Measurements from ENCODE around the gene FAM3A. TPM values are rescaled to one million over a fixed set of nuclear protein-coding genes. Genes with fewer than 3 reads are reported as not detected.

FAM3A gene
- total RNA-seq, 5 donors from 2014 or later (not counting 1 experiment from before 2014, with no cell fraction given), result 33.9 to 67.6 (median 57.8) TPM

DNA sequence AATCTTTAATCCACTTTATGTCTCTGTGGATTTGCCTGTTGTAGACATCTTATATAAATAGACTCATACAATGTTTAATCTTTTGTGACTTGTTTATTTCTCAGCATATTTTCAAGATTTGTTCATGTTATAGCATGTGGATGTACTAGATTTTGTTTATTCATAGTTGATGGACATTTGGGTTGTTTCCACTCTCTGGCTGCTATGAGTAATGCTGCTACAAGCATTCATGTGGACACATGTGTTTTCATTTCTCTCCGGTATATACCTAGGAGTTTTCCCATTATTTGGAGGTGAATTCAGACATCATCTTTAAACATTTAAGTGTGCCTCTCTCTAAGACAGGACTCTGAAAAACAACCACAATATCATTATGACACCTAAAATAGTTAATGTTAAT lies 33.7 kb upstream of the FAM3A start:
- H3K36me3 ChIP-seq (ENCODE audit: control insufficient read depth in 2 of 2, extremely low read depth in 1 of 2, insufficient read depth in 1 of 2, low read length in 1 of 2), result peaks cover 0 to 27% of the 10 kb centered on the region in 2 donors
- no peaks in the 10 kb centered on the region for H3K27me3 ChIP-seq (replicated peaks in 1 of 2; ENCODE audit: control insufficient read depth in 2 of 2, extremely low read depth in 1 of 2, insufficient read depth in 2 of 2, low read length in 1 of 2)
- ChIA-PET POLR2A (no interaction called here), CTCF (no interaction called here)
- Mint-ChIP-seq H3K4me3 (peak overlapping the region; percentile 6 to 51 (median 28)), H3K4me1 (peaks cover 45 to 55% (median 49%) of the 10 kb centered on the region in 3 donors), H3K36me3 (peaks cover 12% of the 10 kb centered on the region), H3K9me3 (no peaks in the 10 kb centered on the region), H3K27me3 (peaks cover 0 to 11% of the 10 kb centered on the region in 2 donors), H3K27ac (peak overlapping the region in 1 of 2 donors; percentile 43)
- no peak overlapping the region for H3K4me3 ChIP-seq (ENCODE audit: control insufficient read depth in 1 of 2, extremely low read depth in 1 of 2, low read length in 1 of 2)
- no peak overlapping the region for H3K27ac ChIP-seq (ENCODE audit: low read length)
- H3K9me3 ChIP-seq, result no peaks in the 10 kb centered on the region
- ATAC-seq (replicated peaks in 1 of 4) (no peak), DNase-seq (no peak)
- no CpG with 5 or more reads among the region's 1 CpG for WGBS (ENCODE audit: insufficient coverage)
- peaks cover 3 to 56% of the 10 kb centered on the region in 2 experiments for H3K4me1 ChIP-seq (ENCODE audit: control insufficient read depth in 1 of 2, extremely low read depth in 1 of 2, insufficient read depth in 2 of 2, low read length in 2 of 2)

DNA sequence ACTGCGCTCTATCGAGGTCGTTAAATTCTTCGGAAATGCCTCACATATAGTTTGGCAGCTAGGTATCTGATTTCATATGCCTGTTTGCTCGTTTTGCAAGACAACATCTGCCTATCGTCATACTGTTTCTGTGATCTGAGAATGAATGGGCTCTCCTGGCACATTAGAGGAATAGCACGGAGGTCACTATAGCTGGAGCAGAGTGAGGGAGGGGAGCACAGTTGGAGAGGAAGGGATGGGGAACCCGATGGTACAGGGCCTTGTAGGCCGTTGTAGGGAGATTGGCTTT lies 31.9 kb upstream of the FAM3A start:
- no peak for DNase-seq
- no peaks in the 10 kb centered on the region for H3K9me3 ChIP-seq
- H3K4me1 ChIP-seq (ENCODE audit: control insufficient read depth in 1 of 2, extremely low read depth in 1 of 2, insufficient read depth in 2 of 2, low read length in 2 of 2), result peaks cover 3 to 62% of the 10 kb centered on the region in 2 experiments
- H3K36me3 ChIP-seq (ENCODE audit: control insufficient read depth in 2 of 2, extremely low read depth in 1 of 2, insufficient read depth in 1 of 2, low read length in 1 of 2), result peaks cover 0 to 18% of the 10 kb centered on the region in 2 donors
- Mint-ChIP-seq H3K4me3 (peak overlapping the region; percentile 84 to 90 (median 90)), H3K9me3 (no peaks in the 10 kb centered on the region), H3K27me3 (peaks cover 0 to 8% of the 10 kb centered on the region in 2 donors), H3K4me1 (peaks cover 44 to 58% (median 47%) of the 10 kb centered on the region in 3 donors), H3K27ac (peak overlapping the region; percentile 86 to 92), H3K36me3 (peaks cover 6% of the 10 kb centered on the region)
- POLR2A ChIA-PET, result no interaction called here
- WGBS (ENCODE audit: insufficient coverage), result 20% methylated on average over 1 of the region's 9 CpGs
- H3K27ac ChIP-seq (ENCODE audit: low read length), result peak overlapping the region; percentile 83
- no peak for ATAC-seq (replicated peaks in 1 of 4)
- H3K4me3 ChIP-seq (ENCODE audit: control insufficient read depth in 1 of 2, extremely low read depth in 1 of 2, low read length in 1 of 2), result peak overlapping the region; percentile 65 to 87
- CTCF ChIA-PET, result no interaction called here
- H3K27me3 ChIP-seq (replicated peaks in 1 of 2; ENCODE audit: control insufficient read depth in 2 of 2, extremely low read depth in 1 of 2, insufficient read depth in 2 of 2, low read length in 1 of 2), result no peaks in the 10 kb centered on the region

- Mint-ChIP-seq H3K27me3 (peaks cover 0 to 7% of the 10 kb centered on the region in 2 donors), H3K4me3 (peak within 1 kb of the TSS; percentile 84 to 90 (median 90)), H3K4me1 (peaks cover 48 to 61% (median 52%) of the 10 kb centered on the region in 3 donors), H3K36me3 (peaks cover 6% of the 10 kb centered on the region), H3K9me3 (no peaks in the 10 kb centered on the region), H3K27ac (peak within 1 kb of the TSS; percentile 86 to 92)
- Histone ChIP-seq H3K36me3 (ENCODE audit: control insufficient read depth in 2 of 2, extremely low read depth in 1 of 2, insufficient read depth in 1 of 2, low read length in 1 of 2) (peaks cover 0 to 17% of the 10 kb centered on the region in 2 donors), H3K27ac (ENCODE audit: low read length) (peak within 1 kb of the TSS; percentile 83), H3K27me3 (replicated peaks in 1 of 2; ENCODE audit: control insufficient read depth in 2 of 2, extremely low read depth in 1 of 2, insufficient read depth in 2 of 2, low read length in 1 of 2) (no peaks in the 10 kb centered on the region), H3K9me3 (no peaks in the 10 kb centered on the region), H3K4me3 (ENCODE audit: control insufficient read depth in 1 of 2, extremely low read depth in 1 of 2, low read length in 1 of 2) (peak within 1 kb of the TSS; percentile 65 to 87), H3K4me1 (ENCODE audit: control insufficient read depth in 1 of 2, extremely low read depth in 1 of 2, insufficient read depth in 2 of 2, low read length in 2 of 2) (peaks cover 3 to 67% of the 10 kb centered on the region in 2 experiments)
- DNase-seq (peak; percentile 80 to 91 (median 85)), ATAC-seq (replicated peaks in 1 of 4) (peak; percentile 80 to 87 (median 82))
- WGBS (ENCODE audit: insufficient coverage), result under 1% methylated on average over 52 of the region's 69 CpGs
- ChIA-PET CTCF (no interaction called here), POLR2A (interaction anchor here in 1 of 2 donors (0.6 kb wide), 1 partner anchor 231 kb away, joined by 7 read pairs; no protein-coding TSS in a partner anchor)
Observed at GRCh38 chrX:154547245-154548027, 31.4 kb upstream of the FAM3A start, which contains the start of gene IKBKG. IKBKG (plus strand) TSS chrX:154547620; CDS start chrX:154552003, 4,383 bp downstream.

DNA sequence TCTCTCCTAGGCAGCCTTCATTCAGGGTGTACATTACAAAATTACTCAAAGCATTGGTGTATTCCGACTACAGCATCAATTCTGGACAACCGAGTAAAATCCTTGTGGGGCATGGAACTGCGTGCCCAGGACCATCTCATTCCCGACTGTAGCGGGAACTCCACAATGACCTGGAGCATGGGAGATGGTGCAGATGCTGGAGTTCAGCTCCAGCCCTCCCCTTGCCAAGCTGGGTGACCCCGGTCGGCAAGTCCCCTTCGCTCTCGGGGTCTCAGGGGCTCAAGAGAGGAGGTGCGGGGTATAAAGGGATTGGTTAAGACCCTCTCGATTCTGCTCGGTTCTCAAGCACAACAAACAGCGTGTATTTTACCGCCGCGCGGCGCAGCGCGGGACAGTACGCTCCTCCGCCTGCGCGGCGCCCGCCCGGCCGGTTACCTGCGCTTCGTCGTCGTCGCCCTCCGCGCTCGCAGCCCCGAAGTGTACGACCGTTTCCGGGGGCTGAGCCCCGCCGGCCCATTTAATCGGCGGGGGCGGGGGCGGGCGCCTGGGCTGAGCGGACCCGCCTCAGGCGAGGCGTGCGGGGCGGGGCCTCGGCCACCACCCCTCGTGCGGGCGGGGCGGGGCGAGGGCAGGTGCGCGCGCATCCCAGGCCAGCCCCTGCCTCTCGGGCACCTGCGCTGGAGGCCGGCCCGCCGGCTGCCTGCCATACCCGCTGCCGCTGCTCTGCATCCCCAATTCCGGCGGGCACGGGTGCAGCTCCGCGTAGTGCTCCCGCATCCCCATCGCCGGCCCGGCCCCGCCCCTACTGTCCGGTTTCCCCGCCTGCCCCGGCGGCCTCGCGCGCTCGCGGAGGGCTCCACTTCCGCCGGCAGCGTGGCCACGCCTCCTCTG lies 30.6 kb upstream of the FAM3A start, which contains the start of gene G6PD:
G6PD (minus strand) TSS at position 493 of the 891 bp plus-strand sequence. CDS start 691 bp downstream, outside the sequence.
- Mint-ChIP-seq H3K27ac (peak within 1 kb of the TSS; percentile 86 to 92), H3K36me3 (peaks cover 6% of the 10 kb centered on the region), H3K4me3 (peak within 1 kb of the TSS; percentile 84 to 90 (median 90)), H3K4me1 (peaks cover 46 to 60% (median 48%) of the 10 kb centered on the region in 3 donors), H3K9me3 (no peaks in the 10 kb centered on the region), H3K27me3 (peaks cover 0 to 7% of the 10 kb centered on the region in 2 donors)
- H3K27ac ChIP-seq (ENCODE audit: low read length), result peak within 1 kb of the TSS; percentile 83
- WGBS (ENCODE audit: insufficient coverage), result 2% methylated on average over 73 of the region's 92 CpGs
- H3K9me3 ChIP-seq, result no peaks in the 10 kb centered on the region
- peaks cover 3 to 68% of the 10 kb centered on the region in 2 experiments for H3K4me1 ChIP-seq (ENCODE audit: control insufficient read depth in 1 of 2, extremely low read depth in 1 of 2, insufficient read depth in 2 of 2, low read length in 2 of 2)
- ChIA-PET CTCF (no interaction called here), POLR2A (interaction anchor here in 1 of 2 donors (0.6 kb wide), 1 partner anchor 230 kb away, joined by 7 read pairs; no protein-coding TSS in a partner anchor)
- peaks cover 0 to 11% of the 10 kb centered on the region in 2 donors for H3K36me3 ChIP-seq (ENCODE audit: control insufficient read depth in 2 of 2, extremely low read depth in 1 of 2, insufficient read depth in 1 of 2, low read length in 1 of 2)
- H3K27me3 ChIP-seq (replicated peaks in 1 of 2; ENCODE audit: control insufficient read depth in 2 of 2, extremely low read depth in 1 of 2, insufficient read depth in 2 of 2, low read length in 1 of 2), result no peaks in the 10 kb centered on the region
- peak within 1 kb of the TSS; percentile 65 to 87 for H3K4me3 ChIP-seq (ENCODE audit: control insufficient read depth in 1 of 2, extremely low read depth in 1 of 2, low read length in 1 of 2)
- ATAC-seq (replicated peaks in 1 of 4) (peak; percentile 72 to 79 (median 75)), DNase-seq (peak in 32 of 35 experiments; percentile 52 to 87 (median 72))

DNA sequence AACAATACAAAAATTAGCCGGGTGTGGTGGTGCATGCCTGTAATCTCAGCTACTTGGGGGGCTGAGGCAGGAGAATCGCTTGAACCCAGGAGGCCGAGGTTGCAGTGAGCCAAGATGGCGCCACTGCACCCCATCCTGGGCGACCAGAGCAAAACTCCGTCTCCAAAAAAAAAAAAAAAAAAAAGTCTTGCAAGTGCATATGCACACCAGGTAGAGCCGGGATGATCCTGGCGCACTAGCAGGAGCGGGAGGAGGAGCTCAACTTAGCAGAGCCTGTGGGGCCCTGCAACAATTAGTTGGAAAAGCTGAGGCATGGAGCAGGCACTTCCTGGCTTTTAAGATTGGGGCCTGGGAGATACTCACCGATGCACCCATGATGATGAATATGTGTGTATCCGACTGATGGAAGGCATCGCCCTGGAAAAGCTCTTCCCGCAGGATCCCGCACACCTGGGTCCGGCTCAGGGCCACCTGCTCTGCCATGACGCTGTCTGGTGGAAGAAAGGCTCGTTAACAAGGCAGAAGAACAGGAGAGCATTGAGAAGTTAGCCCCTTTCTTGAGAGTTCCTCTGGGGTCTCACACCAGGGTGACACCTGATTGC lies 29.7 kb upstream of the FAM3A start:
- ATAC-seq (replicated peaks in 1 of 4) (no peak), DNase-seq (no peak)
- Histone ChIP-seq H3K9me3 (no peaks in the 10 kb centered on the region), H3K27me3 (replicated peaks in 1 of 2; ENCODE audit: control insufficient read depth in 2 of 2, extremely low read depth in 1 of 2, insufficient read depth in 2 of 2, low read length in 1 of 2) (no peaks in the 10 kb centered on the region), H3K4me1 (ENCODE audit: control insufficient read depth in 1 of 2, extremely low read depth in 1 of 2, insufficient read depth in 2 of 2, low read length in 2 of 2) (peaks cover 3 to 71% of the 10 kb centered on the region in 2 experiments), H3K36me3 (ENCODE audit: control insufficient read depth in 2 of 2, extremely low read depth in 1 of 2, insufficient read depth in 1 of 2, low read length in 1 of 2) (peaks cover 0 to 12% of the 10 kb centered on the region in 2 donors), H3K27ac (ENCODE audit: low read length) (peak overlapping the region; percentile 44), H3K4me3 (ENCODE audit: control insufficient read depth in 1 of 2, extremely low read depth in 1 of 2, low read length in 1 of 2) (peak overlapping the region in 1 of 2 donors; percentile 87)
- peaks cover 42 to 57% (median 44%) of the 10 kb centered on the region in 3 donors for H3K4me1 Mint-ChIP-seq
- H3K9me3 Mint-ChIP-seq, result no peaks in the 10 kb centered on the region
- CTCF ChIA-PET, result interaction anchor here in 1 of 2 donors (0.6 kb wide), 3 partner anchors 12 to 238 kb away, joined by 3 to 5 read pairs (median 3); no protein-coding TSS in a partner anchor
- POLR2A ChIA-PET, result interaction anchor here in 1 of 2 donors (0.7 to 1.0 kb wide), 2 partner anchors 29 to 717 kb away, joined by 7 to 11 read pairs; no protein-coding TSS in a partner anchor
- peaks cover 0 to 4% of the 10 kb centered on the region in 2 donors for H3K27me3 Mint-ChIP-seq
- H3K4me3 Mint-ChIP-seq, result peak overlapping the region; percentile 70 to 90 (median 75)
- H3K36me3 Mint-ChIP-seq, result peaks cover 6% of the 10 kb centered on the region
- peak overlapping the region; percentile 27 to 61 for H3K27ac Mint-ChIP-seq
- 96% methylated on average over 7 of the region's 17 CpGs for WGBS (ENCODE audit: insufficient coverage)
